ENCODE measurements around the gene SH2D7. TPM values are rescaled to one million over a fixed set of nuclear protein-coding genes. Genes with fewer than 3 reads are reported as not detected.

The SH2D7 gene
- total and polyA plus RNA-seq, 2 experiments from 2014 or later, result not detected

DNA sequence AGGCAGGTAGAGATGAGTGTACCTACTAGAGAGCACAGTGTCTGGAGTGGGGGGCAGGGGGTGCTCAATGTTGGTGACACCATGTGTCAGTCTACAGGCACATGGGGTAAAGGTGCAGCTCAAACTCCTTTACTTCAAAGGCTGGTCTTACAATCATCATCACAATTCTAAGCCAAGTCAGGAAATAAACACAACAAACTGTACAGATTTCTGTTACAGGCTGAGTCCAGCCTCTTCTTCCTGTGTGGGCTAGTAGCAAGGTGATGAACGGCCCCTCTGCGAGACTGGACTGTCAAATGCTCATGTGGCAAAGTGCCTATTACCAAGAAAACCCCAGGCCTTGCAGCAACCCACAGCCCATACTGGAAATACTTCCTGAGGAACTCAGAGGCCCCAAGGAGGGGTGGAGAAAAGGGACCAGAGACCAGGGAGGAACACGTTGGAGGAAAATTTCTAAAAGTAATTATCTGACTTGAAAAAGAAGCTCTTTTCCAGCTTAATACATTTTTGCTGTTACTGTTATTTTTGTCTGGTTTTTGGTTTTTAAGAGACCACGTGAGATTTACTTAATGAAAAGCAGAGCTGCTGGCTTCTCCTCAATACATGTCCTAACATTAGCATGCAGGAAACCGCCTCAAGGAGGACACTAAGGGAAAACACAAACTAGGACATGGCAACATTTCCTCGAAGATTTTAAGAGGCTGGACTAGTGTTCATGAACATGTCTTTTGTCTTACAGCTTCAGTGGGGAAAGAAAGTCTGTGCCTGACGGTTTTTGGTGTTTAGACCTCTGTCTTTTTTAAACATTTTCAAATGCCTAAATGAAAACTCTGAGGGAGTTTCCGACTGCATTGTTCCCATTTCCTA, 44.4 kb upstream of the SH2D7 start:
- peak overlapping the region; percentile 50 for H3K4me2 ChIP-seq (ENCODE audit: unreplicated experiment)
- peak overlapping the region; percentile 17; the same call in 1 of the 2 replicates for H3K4me3 ChIP-seq

GRCh38 chr15:78048628-78048920, 43.8 kb upstream of the SH2D7 start:
- Histone ChIP-seq H3K9ac (peak overlapping the region; percentile 35), H3K4me2 (ENCODE audit: unreplicated experiment) (peak overlapping the region; percentile 50), H3K4me1 (ENCODE audit: insufficient read depth) (peaks cover 63% of the 10 kb centered on the region)

More for the DNA sequence above, 44.4 kb upstream of the SH2D7 start:
- Histone ChIP-seq H3K4me1 (ENCODE audit: insufficient read depth) (peaks cover 63% of the 10 kb centered on the region), H3K36me3 (ENCODE audit: low read depth) (peaks cover 6% of the 10 kb centered on the region; the same call in 1 of the 2 replicates), H3K9me3 (ENCODE audit: low read depth) (no peaks in the 10 kb centered on the region), H3K27me3 (replicated peaks; ENCODE audit: insufficient read depth) (no peaks in the 10 kb centered on the region), H3K9me2 (ENCODE audit: insufficient read depth) (no peaks in the 10 kb centered on the region), H3K9ac (peak overlapping the region; percentile 35), H3F3A (ENCODE audit: insufficient read depth) (peaks cover 54% of the 10 kb centered on the region), H3K27ac (peak overlapping the region; percentile 71), H4K20me1 (ENCODE audit: insufficient read depth) (no peaks in the 10 kb centered on the region), H3K79me2 (ENCODE audit: insufficient read depth) (peaks cover 56% of the 10 kb centered on the region), H2AFZ (no peak overlapping the region)
- TF ChIP-seq EZH2 (IDR thresholded peaks at IDR 0.05; ENCODE audit: insufficient read depth, poor library complexity, severe bottlenecking) (no peak), EZH2phosphoT487 (IDR thresholded peaks at IDR 0.05; ENCODE audit: insufficient read depth, low read depth) (no peak)
- WGBS, 2 experiments (ENCODE audit: low coverage in 1 of 2, low lambda C conversion rate in 2 of 2, missing lambda C conversion rate in 2 of 2), result 13 to 18% methylated on average over 8 of the region's 8 CpGs
- in situ Hi-C loops (cut with MboI), result no loop called here
- peak; percentile 82 for DNase-seq

DNA sequence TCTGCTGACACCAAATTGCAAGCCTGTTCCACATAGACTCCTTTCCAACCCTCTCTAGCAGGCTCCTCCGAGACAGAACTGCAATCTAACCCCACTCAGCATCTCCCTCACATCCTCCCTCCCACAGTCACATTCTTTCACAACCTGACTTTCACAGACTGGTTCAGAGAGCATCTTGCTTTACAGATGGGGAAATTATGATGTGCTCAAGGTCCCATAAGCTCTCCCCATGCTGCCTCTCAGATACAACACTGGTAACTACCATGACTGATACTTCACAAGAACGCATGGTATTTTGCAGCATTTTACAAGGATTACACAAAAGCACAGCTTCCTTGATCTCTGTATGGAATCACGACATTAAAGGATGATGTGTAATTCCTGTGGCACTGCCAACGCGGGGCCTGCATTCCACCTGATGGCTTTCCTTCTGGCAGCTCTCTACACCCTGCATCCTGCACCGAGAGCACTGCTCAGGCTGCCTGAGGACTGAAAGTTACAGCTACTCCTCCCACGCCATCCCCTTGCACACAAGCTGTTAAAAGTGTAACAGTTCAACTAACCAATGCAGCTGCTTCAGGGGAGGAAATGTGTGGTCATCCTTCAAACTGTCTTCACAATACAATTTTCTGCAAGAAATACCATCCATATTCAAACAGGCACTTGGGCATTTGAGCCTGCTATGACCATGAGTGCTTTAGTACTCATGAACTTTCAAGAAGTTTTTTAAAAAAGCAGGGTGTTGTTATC, 42.5 kb upstream of the SH2D7 start:
- Histone ChIP-seq H2AFZ (no peak overlapping the region), H3K79me2 (ENCODE audit: insufficient read depth) (peaks cover 64% of the 10 kb centered on the region), H3F3A (ENCODE audit: insufficient read depth) (peaks cover 54% of the 10 kb centered on the region), H3K9ac (peak overlapping the region; percentile 17), H3K36me3 (ENCODE audit: low read depth) (0 out of 2 replicates have a peak, but pooled peaks cover 8% of the 10 kb centered on the region), H3K27ac (peak overlapping the region; percentile 71), H3K4me1 (ENCODE audit: insufficient read depth) (peaks cover 57% of the 10 kb centered on the region), H4K20me1 (ENCODE audit: insufficient read depth) (0 out of 2 replicates have a peak, but pooled peaks cover 3% of the 10 kb centered on the region), H3K9me2 (ENCODE audit: insufficient read depth) (no peaks in the 10 kb centered on the region), H3K4me3 (0 out of 2 replicates have a peak overlapping the region, but pooled peaks have one; percentile 18), H3K9me3 (ENCODE audit: low read depth) (no peaks in the 10 kb centered on the region), H3K4me2 (ENCODE audit: unreplicated experiment) (peak overlapping the region; percentile 54), H3K27me3 (replicated peaks; ENCODE audit: insufficient read depth) (no peaks in the 10 kb centered on the region)
- WGBS, 2 experiments (ENCODE audit: low coverage in 1 of 2, low lambda C conversion rate in 2 of 2, missing lambda C conversion rate in 2 of 2), result 14 to 20% methylated on average over 7 of the region's 7 CpGs
- TF ChIP-seq EZH2 (IDR thresholded peaks at IDR 0.05; ENCODE audit: insufficient read depth, poor library complexity, severe bottlenecking) (no peak), EZH2phosphoT487 (IDR thresholded peaks at IDR 0.05; ENCODE audit: insufficient read depth, low read depth) (no peak)
- in situ Hi-C loops (cut with MboI), result no loop called here
- peak; percentile 90 for DNase-seq

More at GRCh38 chr15:78048628-78048920, 43.8 kb upstream of the SH2D7 start:
- Histone ChIP-seq H3K9me3 (ENCODE audit: low read depth) (no peaks in the 10 kb centered on the region), H3K9me2 (ENCODE audit: insufficient read depth) (no peaks in the 10 kb centered on the region), H3K27me3 (replicated peaks; ENCODE audit: insufficient read depth) (no peaks in the 10 kb centered on the region), H3K36me3 (ENCODE audit: low read depth) (peaks cover 8% of the 10 kb centered on the region; the same call in 1 of the 2 replicates), H3K79me2 (ENCODE audit: insufficient read depth) (peaks cover 58% of the 10 kb centered on the region), H3F3A (ENCODE audit: insufficient read depth) (peaks cover 54% of the 10 kb centered on the region), H2AFZ (no peak overlapping the region), H4K20me1 (ENCODE audit: insufficient read depth) (no peaks in the 10 kb centered on the region), H3K27ac (peak overlapping the region; percentile 71), H3K4me3 (no peak overlapping the region)
- in situ Hi-C loops (cut with MboI), result no loop called here
- TF ChIP-seq EZH2phosphoT487 (IDR thresholded peaks at IDR 0.05; ENCODE audit: insufficient read depth, low read depth) (no peak), EZH2 (IDR thresholded peaks at IDR 0.05; ENCODE audit: insufficient read depth, poor library complexity, severe bottlenecking) (no peak)
- WGBS, 2 experiments (ENCODE audit: low coverage in 1 of 2, low lambda C conversion rate in 2 of 2, missing lambda C conversion rate in 2 of 2), result 27 to 28% methylated on average over 5 of the region's 5 CpGs
- no peak for DNase-seq

DNA sequence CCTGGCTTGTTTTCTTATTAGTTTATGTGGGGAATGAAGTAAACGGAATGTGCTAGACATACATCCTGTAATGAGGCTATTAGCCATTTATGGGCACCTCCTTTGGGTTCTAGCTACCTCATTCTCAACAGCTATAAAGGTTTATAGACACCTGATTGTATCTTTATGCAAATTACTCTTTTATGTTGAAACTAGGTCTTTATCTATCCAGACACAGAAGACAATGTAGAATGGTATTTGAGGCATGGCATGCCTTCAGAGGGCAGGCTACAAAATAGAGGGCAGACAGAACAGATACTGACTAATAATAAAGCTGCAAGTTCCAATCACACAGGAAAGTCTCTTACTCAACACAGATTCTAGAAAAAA, 41.9 kb upstream of the SH2D7 start:
- Histone ChIP-seq H3K36me3 (ENCODE audit: low read depth) (0 out of 2 replicates have a peak, but pooled peaks cover 8% of the 10 kb centered on the region), H3F3A (ENCODE audit: insufficient read depth) (peaks cover 54% of the 10 kb centered on the region), H3K4me3 (0 out of 2 replicates have a peak overlapping the region, but pooled peaks have one; percentile 18), H3K27ac (peak overlapping the region; percentile 71), H3K27me3 (replicated peaks; ENCODE audit: insufficient read depth) (no peaks in the 10 kb centered on the region), H2AFZ (no peak overlapping the region), H3K9me3 (ENCODE audit: low read depth) (no peaks in the 10 kb centered on the region), H3K9ac (peak overlapping the region; percentile 17; the same call in 1 of the 2 replicates), H4K20me1 (ENCODE audit: insufficient read depth) (0 out of 2 replicates have a peak, but pooled peaks cover 3% of the 10 kb centered on the region), H3K9me2 (ENCODE audit: insufficient read depth) (no peaks in the 10 kb centered on the region), H3K4me1 (ENCODE audit: insufficient read depth) (peaks cover 55% of the 10 kb centered on the region), H3K79me2 (ENCODE audit: insufficient read depth) (peaks cover 64% of the 10 kb centered on the region), H3K4me2 (ENCODE audit: unreplicated experiment) (peak overlapping the region; percentile 54)
- no peak for TF ChIP-seq EZH2 (IDR thresholded peaks at IDR 0.05; ENCODE audit: insufficient read depth, poor library complexity, severe bottlenecking)
- TF ChIP-seq EZH2phosphoT487 (IDR thresholded peaks at IDR 0.05; ENCODE audit: insufficient read depth, low read depth), result no peak
- 15 to 20% methylated on average over 1 of the region's 1 CpG for WGBS, 2 experiments (ENCODE audit: low coverage in 1 of 2, low lambda C conversion rate in 2 of 2, missing lambda C conversion rate in 2 of 2)
- peak; percentile 51 for DNase-seq
- in situ Hi-C loops (cut with MboI), result no loop called here

All from GM23248 (cell line).